HEK293 (cell line): ENCODE measurements around the gene NPAS2.

Experiments
- CTCF ChIA-PET: fragments of 350-600 bp; formaldehyde crosslinking; extraction: SDS; loops from one replicate; lab custom pipeline; 2021; ENCODE audit warnings: antibody characterized with exemption; lab: Yijun Ruan, JAX
- POLR2A ChIA-PET: fragments of 300-600 bp; formaldehyde crosslinking; extraction: SDS; loops from one replicate; lab custom pipeline; 2020; ENCODE audit warnings: antibody characterized with exemption, inconsistent platforms; lab: Yijun Ruan, JAX
- H3K27ac ChIP-seq: fragments of 200-500 bp; sonication (Bioruptor generic); 2 replicates; pipeline ENCODE4 v1.5.1; 2014; ENCODE audit warnings: low read depth, low read length, control low read depth, inconsistent platforms; ENCODE audit errors: extremely low read depth
- H3K36me3 ChIP-seq, 2 experiments: fragments of 200-500 bp in 1 of 2; sonication (Bioruptor generic) in 1 of 2; 1 replicate in 1 of 2; 2 replicates in 1 of 2; pipeline ENCODE4 v1.5.1; 2014 to 2017; ENCODE audit warnings: inconsistent platforms in 2 of 2, low read length in 2 of 2; ENCODE audit not compliant: control insufficient read depth in 2 of 2, insufficient read depth in 1 of 2
- H3K4me1 ChIP-seq: fragments of 200-500 bp; sonication (Bioruptor generic); 2 replicates; pipeline ENCODE4 v1.5.1; 2014; ENCODE audit warnings: mild to moderate bottlenecking, low read length, inconsistent platforms; ENCODE audit not compliant: control insufficient read depth, insufficient read depth
- H3K4me3 ChIP-seq: 2 replicates; pipeline ENCODE4 v1.5.1; 2011; ENCODE audit warnings: low read depth, mild to moderate bottlenecking, control low read depth, low read length, moderate library complexity
- H3K9me3 ChIP-seq: fragments of 200-500 bp; sonication (Bioruptor generic); 2 replicates; pipeline ENCODE4 v1.5.1; 2014; ENCODE audit warnings: low read depth, low read length, inconsistent platforms; ENCODE audit not compliant: control insufficient read depth, insufficient read depth
- BCL11B ChIP-seq: fragments of 450-650 bp; formaldehyde crosslinking; IDR thresholded peaks from 2 replicates; pipeline ENCODE4 v1.5.1; 2016; ENCODE audit warnings: low read depth, missing biosample characterization, missing genetic modification characterization
- IKZF3 ChIP-seq: fragments of 450-650 bp; IDR thresholded peaks from 2 replicates; pipeline ENCODE4 v1.5.0; 2018; ENCODE audit warnings: missing biosample characterization, mild to moderate bottlenecking, missing genetic modification characterization, moderate library complexity
- KLF9 ChIP-seq: fragments of 450-650 bp; formaldehyde crosslinking; IDR thresholded peaks from 2 replicates; pipeline ENCODE4 v1.5.1; 2016; ENCODE audit warnings: missing biosample characterization, missing genetic modification characterization, low read depth
- MZF1 ChIP-seq: fragments of 450-650 bp; formaldehyde crosslinking; IDR thresholded peaks from 2 replicates; pipeline ENCODE4 v1.5.1; 2017; ENCODE audit warnings: missing biosample characterization, missing genetic modification characterization, borderline replicate concordance
- TCF7L2 ChIP-seq: IDR thresholded peaks from 2 replicates; pipeline ENCODE4 v1.6.1; 2011; ENCODE audit warnings: low read depth, mild to moderate bottlenecking, inconsistent platforms, low read length, moderate library complexity, borderline replicate concordance
- ZBTB1 ChIP-seq: fragments of 450-650 bp; formaldehyde crosslinking; IDR thresholded peaks from 2 replicates; pipeline ENCODE4 v1.5.1; 2016; ENCODE audit warnings: missing biosample characterization, missing genetic modification characterization
- ZNF10 ChIP-seq: fragments of 450-650 bp; formaldehyde crosslinking; IDR thresholded peaks from 2 replicates; pipeline ENCODE4 v1.5.1; 2017; ENCODE audit warnings: missing biosample characterization, missing genetic modification characterization
- ZNF112 ChIP-seq: fragments of 450-650 bp; formaldehyde crosslinking; IDR thresholded peaks from 2 replicates; pipeline ENCODE4 v1.5.0; 2017; ENCODE audit warnings: missing biosample characterization, missing genetic modification characterization
- ZNF169 ChIP-seq: fragments of 450-650 bp; formaldehyde crosslinking; IDR thresholded peaks from 2 replicates; pipeline ENCODE4 v1.5.1; 2016; ENCODE audit warnings: missing biosample characterization, missing genetic modification characterization
- ZNF24 ChIP-seq: fragments of 450-650 bp; formaldehyde crosslinking; IDR thresholded peaks from 2 replicates; pipeline ENCODE4 v1.5.1; 2016; ENCODE audit warnings: missing biosample characterization, missing genetic modification characterization
- ZNF366 ChIP-seq: fragments of 450-650 bp; formaldehyde crosslinking; conservative IDR thresholded peaks from 2 replicates; pipeline ENCODE4 v1.5.1; 2016; ENCODE audit warnings: missing biosample characterization, missing genetic modification characterization
- ZNF404 ChIP-seq: fragments of 450-650 bp; formaldehyde crosslinking; IDR thresholded peaks from 2 replicates; pipeline ENCODE4 v1.5.1; 2017; ENCODE audit warnings: missing biosample characterization, missing genetic modification characterization
- ZNF558 ChIP-seq: fragments of 450-650 bp; formaldehyde crosslinking; IDR thresholded peaks from 2 replicates; pipeline ENCODE4 v1.5.1; 2016; ENCODE audit warnings: missing biosample characterization, missing genetic modification characterization
- ZNF747 ChIP-seq: fragments of 450-650 bp; formaldehyde crosslinking; IDR thresholded peaks from 2 replicates; pipeline ENCODE4 v1.5.1; 2016; ENCODE audit warnings: missing biosample characterization, missing genetic modification characterization
- TF ChIP-seq, protein P1 (sequence below): fragments of 450-650 bp; formaldehyde crosslinking; IDR thresholded peaks from 2 replicates; pipeline ENCODE4 v1.5.1; 2016; ENCODE audit warnings: missing biosample characterization, missing genetic modification characterization
- TF ChIP-seq, protein P2 (sequence below): fragments of 450-650 bp; IDR thresholded peaks from 2 replicates; pipeline ENCODE4 v1.5.1; 2018; ENCODE audit warnings: missing biosample characterization, missing genetic modification characterization
- TF ChIP-seq, protein P3 (sequence below): fragments of 450-650 bp; formaldehyde crosslinking; IDR thresholded peaks from 2 replicates; pipeline ENCODE4 v1.5.1; 2016; ENCODE audit warnings: missing biosample characterization, missing genetic modification characterization, low read depth
- TF ChIP-seq, protein P4 (sequence below): fragments of 450-650 bp; formaldehyde crosslinking; IDR thresholded peaks from 2 replicates; pipeline ENCODE4 v1.5.1; 2016; ENCODE audit warnings: missing biosample characterization, missing genetic modification characterization, borderline replicate concordance
- TF ChIP-seq, protein P5 (sequence below): fragments of 450-650 bp; formaldehyde crosslinking; optimal IDR thresholded peaks from 2 replicates; pipeline ENCODE3; 2016; ENCODE audit warnings: missing biosample characterization, mild to moderate bottlenecking, missing genetic modification characterization
- TF ChIP-seq, protein P6 (sequence below): fragments of 450-650 bp; formaldehyde crosslinking; IDR thresholded peaks from 2 replicates; pipeline ENCODE4 v1.5.1; 2016; ENCODE audit warnings: missing biosample characterization, missing genetic modification characterization

Gene NPAS2

GRCh38 chr2:100964681-100965169 is 144.8 kb downstream of the NPAS2 start:
- peaks cover 0 to 7% of the 10 kb centered on the region in 2 experiments; a peak in 2 of 3 replicates for H3K36me3 ChIP-seq
- no peaks in the 10 kb centered on the region for H3K9me3 ChIP-seq
- POLR2A ChIA-PET: no interaction called here
- no peaks in the 10 kb centered on the region for H3K4me1 ChIP-seq
- no peak overlapping the region for H3K27ac ChIP-seq
- TF ChIP-seq ZNF10 (tag by site-specific recombination) (no peak), ZNF558 (no peak), ZNF112 (tag by site-specific recombination) (no peak), KLF9 (tag by site-specific recombination) (no peak), IKZF3 (tag by site-specific recombination) (no peak), ZBTB1 (tag by site-specific recombination) (no peak), ZNF169 (tag by site-specific recombination) (no peak), ZNF24 (no peak), ZNF404 (tag by site-specific recombination) (no peak), ZNF747 (tag by site-specific recombination) (no peak), TCF7L2 (no peak), MZF1 (no peak), BCL11B (tag by site-specific recombination) (no peak), ZNF366 (no peak)
- TF ChIP-seq, protein P1, sequence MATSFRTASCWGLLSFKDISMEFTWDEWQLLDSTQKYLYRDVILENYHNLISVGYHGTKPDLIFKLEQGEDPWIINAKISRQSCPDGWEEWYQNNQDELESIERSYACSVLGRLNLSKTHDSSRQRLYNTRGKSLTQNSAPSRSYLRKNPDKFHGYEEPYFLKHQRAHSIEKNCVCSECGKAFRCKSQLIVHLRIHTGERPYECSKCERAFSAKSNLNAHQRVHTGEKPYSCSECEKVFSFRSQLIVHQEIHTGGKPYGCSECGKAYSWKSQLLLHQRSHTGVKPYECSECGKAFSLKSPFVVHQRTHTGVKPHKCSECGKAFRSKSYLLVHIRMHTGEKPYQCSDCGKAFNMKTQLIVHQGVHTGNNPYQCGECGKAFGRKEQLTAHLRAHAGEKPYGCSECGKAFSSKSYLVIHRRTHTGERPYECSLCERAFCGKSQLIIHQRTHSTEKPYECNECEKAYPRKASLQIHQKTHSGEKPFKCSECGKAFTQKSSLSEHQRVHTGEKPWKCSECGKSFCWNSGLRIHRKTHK (tag by site-specific recombination): no peak
- TF ChIP-seq, protein P2, sequence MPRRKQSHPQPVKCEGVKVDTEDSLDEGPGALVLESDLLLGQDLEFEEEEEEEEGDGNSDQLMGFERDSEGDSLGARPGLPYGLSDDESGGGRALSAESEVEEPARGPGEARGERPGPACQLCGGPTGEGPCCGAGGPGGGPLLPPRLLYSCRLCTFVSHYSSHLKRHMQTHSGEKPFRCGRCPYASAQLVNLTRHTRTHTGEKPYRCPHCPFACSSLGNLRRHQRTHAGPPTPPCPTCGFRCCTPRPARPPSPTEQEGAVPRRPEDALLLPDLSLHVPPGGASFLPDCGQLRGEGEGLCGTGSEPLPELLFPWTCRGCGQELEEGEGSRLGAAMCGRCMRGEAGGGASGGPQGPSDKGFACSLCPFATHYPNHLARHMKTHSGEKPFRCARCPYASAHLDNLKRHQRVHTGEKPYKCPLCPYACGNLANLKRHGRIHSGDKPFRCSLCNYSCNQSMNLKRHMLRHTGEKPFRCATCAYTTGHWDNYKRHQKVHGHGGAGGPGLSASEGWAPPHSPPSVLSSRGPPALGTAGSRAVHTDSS (tag by site-specific recombination): no peak
- TF ChIP-seq, protein P3, sequence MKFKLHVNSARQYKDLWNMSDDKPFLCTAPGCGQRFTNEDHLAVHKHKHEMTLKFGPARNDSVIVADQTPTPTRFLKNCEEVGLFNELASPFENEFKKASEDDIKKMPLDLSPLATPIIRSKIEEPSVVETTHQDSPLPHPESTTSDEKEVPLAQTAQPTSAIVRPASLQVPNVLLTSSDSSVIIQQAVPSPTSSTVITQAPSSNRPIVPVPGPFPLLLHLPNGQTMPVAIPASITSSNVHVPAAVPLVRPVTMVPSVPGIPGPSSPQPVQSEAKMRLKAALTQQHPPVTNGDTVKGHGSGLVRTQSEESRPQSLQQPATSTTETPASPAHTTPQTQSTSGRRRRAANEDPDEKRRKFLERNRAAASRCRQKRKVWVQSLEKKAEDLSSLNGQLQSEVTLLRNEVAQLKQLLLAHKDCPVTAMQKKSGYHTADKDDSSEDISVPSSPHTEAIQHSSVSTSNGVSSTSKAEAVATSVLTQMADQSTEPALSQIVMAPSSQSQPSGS (tag by site-specific recombination): no peak
- TF ChIP-seq, protein P4, sequence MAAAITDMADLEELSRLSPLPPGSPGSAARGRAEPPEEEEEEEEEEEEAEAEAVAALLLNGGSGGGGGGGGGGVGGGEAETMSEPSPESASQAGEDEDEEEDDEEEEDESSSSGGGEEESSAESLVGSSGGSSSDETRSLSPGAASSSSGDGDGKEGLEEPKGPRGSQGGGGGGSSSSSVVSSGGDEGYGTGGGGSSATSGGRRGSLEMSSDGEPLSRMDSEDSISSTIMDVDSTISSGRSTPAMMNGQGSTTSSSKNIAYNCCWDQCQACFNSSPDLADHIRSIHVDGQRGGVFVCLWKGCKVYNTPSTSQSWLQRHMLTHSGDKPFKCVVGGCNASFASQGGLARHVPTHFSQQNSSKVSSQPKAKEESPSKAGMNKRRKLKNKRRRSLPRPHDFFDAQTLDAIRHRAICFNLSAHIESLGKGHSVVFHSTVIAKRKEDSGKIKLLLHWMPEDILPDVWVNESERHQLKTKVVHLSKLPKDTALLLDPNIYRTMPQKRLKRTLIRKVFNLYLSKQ (tag by site-specific recombination): no peak
- TF ChIP-seq, protein P5, sequence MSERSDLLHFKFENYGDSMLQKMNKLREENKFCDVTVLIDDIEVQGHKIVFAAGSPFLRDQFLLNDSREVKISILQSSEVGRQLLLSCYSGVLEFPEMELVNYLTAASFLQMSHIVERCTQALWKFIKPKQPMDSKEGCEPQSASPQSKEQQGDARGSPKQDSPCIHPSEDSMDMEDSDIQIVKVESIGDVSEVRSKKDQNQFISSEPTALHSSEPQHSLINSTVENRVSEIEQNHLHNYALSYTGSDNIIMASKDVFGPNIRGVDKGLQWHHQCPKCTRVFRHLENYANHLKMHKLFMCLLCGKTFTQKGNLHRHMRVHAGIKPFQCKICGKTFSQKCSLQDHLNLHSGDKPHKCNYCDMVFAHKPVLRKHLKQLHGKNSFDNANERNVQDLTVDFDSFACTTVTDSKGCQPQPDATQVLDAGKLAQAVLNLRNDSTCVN (tag by site-specific recombination): no peak
- TF ChIP-seq, protein P6, sequence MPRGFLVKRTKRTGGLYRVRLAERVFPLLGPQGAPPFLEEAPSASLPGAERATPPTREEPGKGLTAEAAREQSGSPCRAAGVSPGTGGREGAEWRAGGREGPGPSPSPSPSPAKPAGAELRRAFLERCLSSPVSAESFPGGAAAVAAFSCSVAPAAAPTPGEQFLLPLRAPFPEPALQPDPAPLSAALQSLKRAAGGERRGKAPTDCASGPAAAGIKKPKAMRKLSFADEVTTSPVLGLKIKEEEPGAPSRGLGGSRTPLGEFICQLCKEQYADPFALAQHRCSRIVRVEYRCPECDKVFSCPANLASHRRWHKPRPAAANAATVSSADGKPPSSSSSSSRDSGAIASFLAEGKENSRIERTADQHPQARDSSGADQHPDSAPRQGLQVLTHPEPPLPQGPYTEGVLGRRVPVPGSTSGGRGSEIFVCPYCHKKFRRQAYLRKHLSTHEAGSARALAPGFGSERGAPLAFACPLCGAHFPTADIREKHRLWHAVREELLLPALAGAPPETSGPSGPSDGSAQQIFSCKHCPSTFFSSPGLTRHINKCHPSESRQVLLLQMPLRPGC (tag by site-specific recombination): no peak
- no peak overlapping the region for H3K4me3 ChIP-seq
- CTCF ChIA-PET: interaction anchor here (0.6 kb wide), 2 partner anchors 118 to 174 kb away, joined by 3 to 5 read pairs; no protein-coding TSS in a partner anchor
